Endothelial cell (in vitro differentiated cells): ENCODE results near the gene PPT2. TPM values are rescaled to one million over a fixed set of nuclear protein-coding genes. Genes with fewer than 3 reads are reported as not detected.
"Not testable (repeated sequence)": the region's sequence is repeated elsewhere in the genome, so short reads cannot be mapped to it uniquely, and the experiment has no call there.

Source experiments
- DNase-seq: peaks from one replicate; pipeline ENCODE4 v3.0.0; 2021; ENCODE audit warnings: low spot score
- H3K27ac Mint-ChIP-seq: one replicate; pipeline ENCODE4 v1.8.0; 2021; ENCODE audit warnings: mixed read lengths, inconsistent platforms; ENCODE audit not compliant: unreplicated experiment
- H3K27me3 Mint-ChIP-seq: one replicate; pipeline ENCODE4 v1.8.0; 2021; ENCODE audit warnings: mild to moderate bottlenecking, moderate library complexity, mixed read lengths, inconsistent platforms; ENCODE audit not compliant: unreplicated experiment
- H3K36me3 Mint-ChIP-seq: one replicate; pipeline ENCODE4 v1.8.0; 2021; ENCODE audit warnings: mild to moderate bottlenecking, low read depth, mixed read lengths, inconsistent platforms; ENCODE audit not compliant: unreplicated experiment
- H3K4me1 Mint-ChIP-seq: one replicate; pipeline ENCODE4 v1.8.0; 2021; ENCODE audit warnings: mild to moderate bottlenecking, mixed read lengths, inconsistent platforms; ENCODE audit not compliant: unreplicated experiment
- H3K4me3 Mint-ChIP-seq: one replicate; pipeline ENCODE4 v1.8.0; 2021; ENCODE audit warnings: mild to moderate bottlenecking, mixed read lengths, inconsistent platforms; ENCODE audit not compliant: unreplicated experiment
- H3K9me3 Mint-ChIP-seq: one replicate; pipeline ENCODE4 v1.8.0; 2021; ENCODE audit warnings: mixed read lengths, inconsistent platforms; ENCODE audit not compliant: unreplicated experiment
- CTCF ChIP-seq: fragments of 200-600 bp; sonication (generic); IDR thresholded peaks from one replicate; pipeline ENCODE4 v1.5.0; 2021; ENCODE audit warnings: antibody characterized with exemption; ENCODE audit not compliant: unreplicated experiment
- total RNA-seq: library from RNA; stranded (reverse); fragmentation: NEBNext Ultra II Directional; extraction: Animal tissue kit (Norgen Biotek cat#: 25700); gene quantifications from one replicate; pipeline ENCODE4 v1.2.1, GENCODE V29; 2021; ENCODE audit not compliant: unreplicated experiment

The PPT2 gene
- total RNA-seq, 1 donor from 2014 or later = 44.4 TPM

GRCh38 chr6:32183483-32184083, 29.6 kb downstream of the PPT2 start:
- peaks cover 28% of the 10 kb centered on the region for H3K36me3 Mint-ChIP-seq
- no peak for DNase-seq
- H3K9me3 Mint-ChIP-seq = no peaks in the 10 kb centered on the region
- H3K27me3 Mint-ChIP-seq = peaks cover 13% of the 10 kb centered on the region
- H3K4me3 Mint-ChIP-seq = no peak overlapping the region
- no peak for TF ChIP-seq CTCF
- H3K27ac Mint-ChIP-seq = peak overlapping the region; percentile 65
- H3K4me1 Mint-ChIP-seq = peaks cover 63% of the 10 kb centered on the region

DNA sequence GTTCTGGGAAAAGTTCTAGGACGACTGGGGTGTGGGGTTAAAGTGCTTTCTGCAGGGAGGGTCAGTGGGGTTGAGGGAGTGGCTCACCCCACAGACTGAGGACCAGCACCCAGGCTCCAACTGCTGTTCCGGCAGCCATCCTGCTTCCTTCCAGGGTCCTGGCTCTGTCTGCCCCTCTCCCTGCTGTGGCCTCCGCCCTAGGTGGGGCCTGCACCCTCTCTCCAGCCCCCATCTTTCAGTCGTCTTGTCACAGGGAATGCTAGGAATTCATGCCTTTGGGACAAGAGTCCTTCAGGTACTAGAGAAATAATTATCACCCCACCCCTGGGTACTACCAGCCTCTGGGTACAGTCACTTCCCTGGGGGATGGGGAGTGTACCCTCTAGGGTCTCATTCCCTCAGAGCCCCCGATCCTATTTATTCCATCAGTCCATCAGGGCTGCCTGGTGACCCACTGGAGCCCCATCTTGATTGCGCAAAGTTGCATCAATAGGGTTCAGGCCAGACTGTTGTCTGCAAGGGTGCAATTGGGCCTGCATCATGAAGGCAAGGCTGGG, 30.2 kb downstream of the PPT2 start, which contains the start of gene AGER:
TSS of gene AGER (minus strand) at position 170 of the 557 bp plus-strand sequence. CDS start at position 139, 31 bp downstream.
- H3K36me3 Mint-ChIP-seq = peaks cover 29% of the 10 kb centered on the region
- peak within 1 kb of the TSS; percentile 65 for H3K27ac Mint-ChIP-seq
- peaks cover 63% of the 10 kb centered on the region for H3K4me1 Mint-ChIP-seq
- DNase-seq = no peak
- no peak for TF ChIP-seq CTCF
- H3K27me3 Mint-ChIP-seq = peaks cover 17% of the 10 kb centered on the region
- no peak within 1 kb of the TSS for H3K4me3 Mint-ChIP-seq
- no peaks in the 10 kb centered on the region for H3K9me3 Mint-ChIP-seq

- peaks cover 14% of the 10 kb centered on the region for H3K27me3 Mint-ChIP-seq
- H3K4me1 Mint-ChIP-seq = peaks cover 53% of the 10 kb centered on the region
- H3K36me3 Mint-ChIP-seq = peaks cover 27% of the 10 kb centered on the region
- not testable (repeated sequence) for DNase-seq, H3K9me3 Mint-ChIP-seq
- H3K4me3 Mint-ChIP-seq = peak overlapping the region; percentile 87
- H3K27ac Mint-ChIP-seq = peak overlapping the region; percentile 84
These were observed 31.8 kb downstream of the PPT2 start for GRCh38 chr6:32185681-32186131.

DNA sequence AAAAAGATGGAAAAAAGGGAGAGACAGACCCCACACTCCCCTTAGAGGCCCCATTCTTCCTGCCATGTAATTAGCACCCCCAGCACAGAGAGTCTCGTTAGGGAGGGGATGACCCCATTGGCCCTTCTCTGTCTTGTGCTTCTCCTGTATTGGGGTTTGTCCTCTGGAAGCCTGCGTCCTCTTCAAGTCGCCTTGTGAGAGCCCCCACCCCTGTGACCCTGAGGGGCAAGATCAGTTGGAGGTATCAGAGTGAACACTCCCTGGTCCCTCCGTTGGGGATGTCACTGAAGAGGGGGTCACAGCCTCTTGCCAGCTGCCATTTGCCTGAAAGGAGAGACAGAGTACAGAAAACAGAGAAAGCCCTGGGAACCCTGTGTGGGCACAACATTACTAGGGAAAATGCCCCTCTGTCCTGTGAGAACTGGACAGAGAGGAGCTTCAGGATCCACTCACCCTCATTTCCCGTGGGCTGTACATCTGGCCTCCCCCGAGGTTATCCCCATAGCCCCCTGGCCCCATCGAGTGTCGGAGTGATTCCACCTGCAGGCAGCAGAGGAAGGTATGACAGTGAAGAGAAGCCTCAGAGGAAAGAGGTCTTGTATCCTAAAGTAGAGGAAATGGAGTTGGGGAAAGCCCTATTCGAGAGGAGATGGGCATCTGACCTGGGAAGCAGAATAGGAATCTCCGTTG, 32.4 kb downstream of the PPT2 start:
- DNase-seq, H3K9me3 Mint-ChIP-seq: not testable (repeated sequence)
- peaks cover 27% of the 10 kb centered on the region for H3K36me3 Mint-ChIP-seq
- H3K27ac Mint-ChIP-seq = peak overlapping the region; percentile 84
- peak overlapping the region; percentile 87 for H3K4me3 Mint-ChIP-seq
- H3K4me1 Mint-ChIP-seq = peaks cover 52% of the 10 kb centered on the region
- peaks cover 11% of the 10 kb centered on the region for H3K27me3 Mint-ChIP-seq

DNA sequence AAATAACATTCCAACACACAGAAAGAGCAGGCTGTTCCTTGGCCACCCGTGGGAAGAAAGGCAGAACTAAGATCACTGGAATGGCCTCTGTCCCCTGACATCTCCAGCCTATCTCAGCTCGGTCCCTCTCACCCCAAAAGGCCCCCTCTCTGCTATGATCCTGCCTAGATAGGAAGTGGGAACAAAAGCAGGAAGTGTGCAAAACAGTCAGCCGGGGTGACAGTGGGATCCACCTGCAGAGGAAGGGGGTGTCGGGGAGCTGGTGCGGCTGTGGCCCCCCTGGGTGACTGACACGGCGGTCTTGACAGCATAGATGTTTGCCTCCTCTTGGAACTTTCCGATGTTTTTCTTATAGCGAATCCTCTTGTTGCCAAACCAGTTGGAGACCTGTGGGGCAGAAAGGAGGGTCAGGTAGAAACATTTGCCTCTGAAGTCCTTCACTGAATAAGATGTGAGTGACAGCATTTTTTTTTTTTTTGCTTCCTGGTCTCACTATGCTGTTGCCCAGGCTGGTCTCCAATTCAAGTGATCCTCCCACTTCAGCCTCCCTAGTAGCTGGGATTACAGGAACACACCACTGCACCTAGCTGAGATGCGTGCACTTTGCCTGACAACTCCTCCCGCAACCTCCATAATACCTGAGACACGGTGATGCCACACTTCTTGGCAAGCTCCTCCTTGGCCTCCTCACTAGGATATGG, 33.2 kb downstream of the PPT2 start:
- no peak for DNase-seq
- H3K4me1 Mint-ChIP-seq = peaks cover 59% of the 10 kb centered on the region
- H3K36me3 Mint-ChIP-seq = peaks cover 27% of the 10 kb centered on the region

DNA sequence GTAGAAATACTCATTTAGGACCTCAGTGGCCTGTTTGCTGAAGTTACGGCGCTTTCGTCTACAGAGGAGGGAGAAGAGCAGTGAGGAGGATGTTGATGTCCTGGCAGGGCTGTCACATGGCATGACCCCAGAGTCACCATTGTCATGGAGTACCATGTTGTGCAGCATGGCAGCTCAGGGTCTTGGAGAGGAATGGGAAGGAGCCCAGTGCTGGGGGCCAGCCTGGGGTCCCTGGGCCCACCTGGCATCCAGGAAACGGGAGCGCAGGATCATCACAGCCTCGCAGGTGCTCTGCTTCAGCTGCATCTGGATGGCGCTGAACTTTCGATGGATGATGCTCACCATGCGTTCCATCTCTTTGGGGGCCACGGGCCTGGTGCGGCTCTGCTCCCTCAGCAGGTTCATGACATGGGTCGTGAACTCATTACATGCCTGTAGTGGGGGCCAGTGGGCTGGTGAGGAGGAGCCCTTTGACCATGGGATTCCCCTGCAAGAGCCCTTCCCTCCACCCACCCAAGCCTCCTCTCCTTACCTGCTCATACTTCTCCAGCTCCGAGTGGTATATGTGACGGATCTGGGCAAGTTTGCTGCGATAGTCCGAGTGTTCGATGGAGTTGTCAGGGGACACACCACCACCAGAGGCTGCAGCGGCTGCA, 33.9 kb downstream of the PPT2 start:
- not testable (repeated sequence) for DNase-seq, H3K9me3 Mint-ChIP-seq
- H3K27me3 Mint-ChIP-seq = peaks cover 16% of the 10 kb centered on the region
- H3K4me1 Mint-ChIP-seq = peaks cover 62% of the 10 kb centered on the region
- peaks cover 27% of the 10 kb centered on the region for H3K36me3 Mint-ChIP-seq
- peak overlapping the region; percentile 91 for H3K27ac Mint-ChIP-seq
- peak overlapping the region; percentile 100 for H3K4me3 Mint-ChIP-seq

More for the DNA sequence above, 33.2 kb downstream of the PPT2 start:
- no peaks in the 10 kb centered on the region for H3K9me3 Mint-ChIP-seq
- H3K4me3 Mint-ChIP-seq = peak overlapping the region; percentile 87
- H3K27ac Mint-ChIP-seq = peak overlapping the region; percentile 91
- TF ChIP-seq CTCF = no peak
- peaks cover 14% of the 10 kb centered on the region for H3K27me3 Mint-ChIP-seq
